HG03457 (cell line): ENCODE measurements around the gene TULP4.

Experiments used
- ATAC-seq: cut with Tn5 transposase; IDR thresholded peaks from one replicate; pipeline ENCODE4 v1.9.1; 2021; ENCODE audit warnings: moderate number of reproducible peaks; ENCODE audit not compliant: unreplicated experiment

Gene TULP4

GRCh38 chr6:158356586-158357546, 44.6 kb downstream of the TULP4 start:
- no peak for ATAC-seq

DNA sequence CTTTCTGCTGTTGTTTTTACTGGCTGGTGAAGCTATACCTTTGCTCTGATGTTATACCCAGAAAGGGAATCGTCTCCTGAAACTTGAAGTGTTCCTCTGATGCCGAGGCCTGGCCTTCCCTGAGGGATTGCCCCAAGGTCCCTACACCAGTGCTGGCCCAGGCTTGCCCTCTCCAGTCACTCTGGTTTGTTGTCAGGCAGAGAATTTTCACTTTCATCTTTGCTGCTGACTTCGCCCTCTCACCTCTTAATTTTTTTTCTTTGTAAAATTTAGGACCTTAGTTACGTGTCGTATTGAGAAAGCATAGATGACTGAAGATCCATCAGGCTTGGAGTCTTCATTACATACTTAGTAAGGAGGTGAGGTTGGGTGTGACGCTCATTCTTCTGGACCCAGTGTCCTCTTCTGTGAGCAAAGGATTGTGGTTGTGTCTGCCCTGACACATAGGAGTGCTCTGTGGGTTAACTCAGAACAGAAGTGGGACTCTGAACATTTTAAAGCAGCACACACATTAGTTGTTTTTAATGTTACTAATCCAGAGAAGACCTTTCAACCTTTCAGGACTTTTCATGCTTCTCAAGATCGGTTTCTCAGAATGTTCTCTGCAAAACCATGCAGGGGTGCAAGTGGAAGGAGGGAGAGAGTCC, 45.4 kb downstream of the TULP4 start:
- ATAC-seq, result no peak

DNA sequence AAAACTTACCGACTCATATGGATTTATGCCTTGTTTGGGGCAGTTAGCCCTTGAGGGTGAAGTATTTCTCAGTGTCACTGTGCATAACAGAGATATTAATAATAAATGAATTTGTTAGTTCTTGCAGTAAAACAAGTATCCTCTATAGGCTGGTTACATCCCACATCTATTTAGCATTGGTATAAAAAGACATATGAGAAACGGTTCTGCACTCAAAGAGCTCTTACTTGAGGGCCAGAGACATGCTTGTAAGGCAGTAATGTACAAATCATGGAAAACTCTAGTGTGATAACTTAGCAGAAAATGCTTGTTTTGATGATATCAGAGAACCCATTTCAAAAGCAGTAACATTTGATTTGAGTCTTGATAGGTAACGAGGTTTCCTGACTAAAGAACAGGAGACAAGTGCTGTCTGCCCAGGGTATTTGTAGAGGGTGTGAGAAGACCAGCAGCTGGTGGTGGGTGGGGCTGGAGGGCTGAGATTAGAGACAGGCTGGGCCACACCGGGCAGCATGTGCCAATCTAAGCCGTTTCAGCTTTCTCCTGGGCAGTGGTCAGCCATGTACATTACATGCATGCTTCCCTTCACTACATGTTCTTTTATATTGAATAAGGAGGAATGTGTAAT, 46.3 kb downstream of the TULP4 start:
- no peak for ATAC-seq

DNA sequence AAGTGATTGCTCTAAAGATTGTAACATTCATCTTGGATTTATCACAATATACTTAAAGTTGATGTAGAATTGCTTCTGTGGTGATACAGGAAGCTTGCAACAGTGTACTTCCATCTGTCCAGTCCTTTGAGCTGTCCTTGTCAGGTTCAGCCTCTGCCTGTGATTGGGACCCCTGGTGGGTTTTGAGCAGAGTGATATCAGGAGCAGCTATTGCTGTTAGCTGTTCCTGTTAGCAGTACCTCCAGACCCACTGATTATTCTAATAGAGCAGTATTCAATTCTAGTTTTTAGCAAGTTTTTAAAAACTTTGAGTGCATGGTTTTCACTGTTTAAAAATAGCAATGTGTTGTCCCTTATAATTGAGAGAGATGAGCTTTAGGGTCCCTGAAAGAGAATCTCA, 48.8 kb downstream of the TULP4 start:
- ATAC-seq, result no peak

GRCh38 chr6:158361961-158362669, 49.9 kb downstream of the TULP4 start:
- ATAC-seq, result no peak

DNA sequence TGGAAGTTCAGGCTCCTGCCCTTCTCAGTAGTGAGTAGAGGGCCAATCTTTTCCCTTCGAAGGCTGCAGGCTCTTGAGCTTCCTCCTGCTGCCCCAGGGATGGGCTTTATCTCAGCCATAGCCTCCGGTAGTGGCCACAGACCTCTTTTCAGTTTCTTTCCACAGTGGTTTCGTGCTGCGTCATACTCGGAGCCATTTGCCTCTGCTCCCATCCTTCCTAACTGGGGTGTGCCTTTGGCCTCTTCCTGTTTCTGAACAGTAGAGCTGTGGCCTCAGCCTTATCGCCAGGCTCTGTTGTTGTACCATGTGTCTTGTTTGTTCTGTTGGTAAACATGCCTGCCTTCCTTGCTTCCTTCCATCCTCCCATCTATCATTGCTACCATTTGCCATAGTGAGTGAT, 54.1 kb downstream of the TULP4 start:
- no peak for ATAC-seq

- ATAC-seq, result no peak
These were observed 55.6 kb downstream of the TULP4 start for GRCh38 chr6:158367816-158368215.

DNA sequence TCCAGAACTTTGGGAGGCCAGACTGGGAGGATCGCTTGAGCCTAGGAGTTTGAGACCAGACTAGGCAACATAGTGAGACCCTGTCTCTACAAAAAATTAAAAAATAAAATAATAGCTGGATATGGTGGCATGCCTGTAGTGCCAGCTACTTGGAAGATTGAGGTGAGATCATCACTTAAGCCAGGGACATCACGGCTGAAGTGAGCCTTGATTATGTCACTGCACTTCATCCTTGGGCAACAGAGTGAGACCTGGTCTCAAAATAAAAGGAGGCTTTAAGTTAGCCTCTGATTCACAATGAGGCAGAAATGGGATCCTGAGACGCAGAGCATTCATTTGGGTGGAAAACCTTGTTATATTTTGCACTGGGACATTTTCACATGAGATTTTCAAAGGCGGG, 57.0 kb downstream of the TULP4 start:
- no peak for ATAC-seq

DNA sequence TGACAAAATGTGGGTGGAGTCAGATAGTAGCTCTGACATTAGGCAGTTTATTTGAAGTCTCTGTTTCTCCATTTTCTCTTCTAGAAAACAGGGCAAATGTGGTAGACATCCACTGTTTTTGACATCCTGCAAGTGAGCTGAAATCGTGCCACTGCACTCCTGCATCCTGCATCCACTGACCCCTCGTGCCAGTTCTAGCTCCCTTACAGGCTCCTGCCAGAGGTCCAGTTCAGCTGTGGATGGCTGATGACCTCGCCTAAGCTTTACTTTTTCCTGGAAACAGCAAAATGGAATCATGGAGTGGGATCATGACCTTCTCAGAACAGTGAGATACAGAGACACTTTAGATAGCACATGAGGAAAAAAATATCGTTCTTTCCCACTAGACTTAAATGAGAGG, 58.5 kb downstream of the TULP4 start:
- ATAC-seq, result no peak

DNA sequence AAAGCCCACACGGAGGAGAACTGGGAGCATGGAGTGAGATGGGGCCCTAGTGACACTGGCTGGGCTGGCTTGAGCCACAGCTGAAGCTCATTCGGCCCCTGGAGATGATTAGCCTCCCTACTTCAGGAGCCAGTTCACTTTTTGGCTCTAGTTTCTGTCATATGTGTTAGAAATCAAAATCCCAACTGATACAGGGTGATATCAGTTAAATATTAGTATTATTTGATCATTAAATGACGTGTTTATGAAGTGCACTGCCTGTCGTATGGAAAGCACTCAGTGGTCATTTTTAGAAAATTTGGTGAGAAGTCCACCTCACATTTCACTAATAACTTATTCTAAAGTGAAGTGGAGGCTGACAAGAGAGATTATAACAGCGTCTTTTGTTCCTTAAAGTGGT, 59.0 kb downstream of the TULP4 start:
- no peak for ATAC-seq

DNA sequence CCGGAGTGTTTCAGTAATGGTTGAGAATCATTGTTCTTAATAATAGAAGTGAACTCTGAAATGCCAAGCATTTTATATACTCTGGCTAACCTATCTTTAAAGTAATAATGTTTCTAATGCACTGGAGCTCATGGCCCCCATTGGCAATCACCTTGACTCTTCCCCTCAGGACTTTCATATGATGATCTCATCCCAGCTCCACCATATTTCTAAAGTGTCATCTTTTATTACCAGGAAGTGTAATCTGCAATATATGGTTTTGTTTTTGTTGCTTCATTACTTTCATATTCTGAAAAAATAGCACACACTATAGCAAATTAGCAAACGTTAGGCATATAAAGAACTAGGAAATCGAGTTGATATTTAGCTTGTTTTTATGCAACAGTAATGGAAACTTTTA, 60.3 kb downstream of the TULP4 start:
- no peak for ATAC-seq

- ATAC-seq, result no peak
These were observed 60.9 kb downstream of the TULP4 start for GRCh38 chr6:158373214-158373613.

DNA sequence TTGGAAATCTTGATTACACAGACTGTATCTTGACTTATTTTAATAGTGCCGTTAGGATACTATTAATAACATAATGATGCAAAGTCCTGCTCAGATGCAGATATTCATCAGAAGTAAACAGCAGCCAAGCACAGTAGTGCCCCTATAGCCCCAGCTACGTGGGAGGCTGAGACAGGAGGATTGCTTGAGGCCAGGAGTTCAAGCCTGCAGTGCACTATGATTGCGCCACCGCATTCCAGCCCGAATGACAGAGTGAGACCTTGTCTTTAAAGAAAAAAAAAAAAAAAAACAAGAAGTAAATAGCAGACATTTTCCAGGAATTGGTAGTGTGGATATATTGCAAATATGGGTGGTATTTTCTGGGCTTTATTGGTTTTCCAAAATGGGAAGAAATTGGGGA, 61.8 kb downstream of the TULP4 start:
- ATAC-seq, result no peak

DNA sequence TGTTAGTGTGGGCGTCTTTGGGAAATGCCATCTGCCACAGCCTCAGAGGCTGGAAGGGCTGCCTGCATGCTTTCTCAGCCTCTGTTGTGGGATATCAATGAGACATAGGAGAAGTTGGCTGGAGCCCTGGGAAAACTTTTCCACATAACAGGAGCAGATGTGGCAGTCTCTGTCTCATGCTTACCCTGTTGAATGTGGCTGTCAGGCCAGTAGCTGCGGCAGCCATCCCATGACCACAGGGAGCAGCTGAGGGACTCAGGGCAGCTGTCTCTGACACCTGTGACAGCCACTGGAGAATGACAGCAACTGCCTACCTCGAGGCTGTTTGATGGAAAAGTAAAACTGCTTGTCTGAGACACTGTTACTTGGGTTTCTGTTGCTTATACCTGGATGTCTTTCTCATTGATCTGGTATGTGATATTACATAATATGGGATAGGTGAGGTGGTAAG, 64.4 kb downstream of the TULP4 start:
- ATAC-seq, result no peak

DNA sequence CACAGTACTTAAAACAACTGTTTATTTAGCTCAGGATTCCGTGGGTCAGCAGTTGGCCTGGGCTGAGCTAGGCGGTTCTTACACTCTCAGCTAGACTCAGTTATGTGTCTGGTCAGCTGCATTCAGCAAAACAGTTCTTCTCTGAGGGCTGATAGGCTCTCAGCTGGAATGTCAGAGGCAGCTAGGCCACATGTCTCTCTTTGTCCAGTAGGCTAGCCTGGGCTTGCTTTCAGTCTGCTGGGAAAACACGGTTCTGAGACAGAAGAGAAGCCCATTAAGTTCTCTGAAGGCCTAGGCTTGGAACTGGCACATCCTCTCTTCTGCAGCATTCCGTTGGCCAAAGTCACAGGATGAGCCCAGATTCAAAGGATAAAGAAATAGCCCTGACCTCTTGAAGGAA, 65.6 kb downstream of the TULP4 start:
- no peak for ATAC-seq

- no peak for ATAC-seq
These were observed 67.1 kb downstream of the TULP4 start for GRCh38 chr6:158379336-158379735.

GRCh38 chr6:158381214-158381613, 68.9 kb downstream of the TULP4 start:
- ATAC-seq, result no peak

- ATAC-seq, result no peak
These were observed 70.2 kb downstream of the TULP4 start for GRCh38 chr6:158382491-158382890.

- ATAC-seq, result no peak
These were observed 70.8 kb downstream of the TULP4 start for GRCh38 chr6:158383057-158383456.

GRCh38 chr6:158383542-158383941, 71.3 kb downstream of the TULP4 start:
- ATAC-seq, result no peak

GRCh38 chr6:158384671-158385110, 72.4 kb downstream of the TULP4 start:
- no peak for ATAC-seq
